Lung (tissue), 12 donors: ENCODE measurements around the gene FLYWCH1. TPM values are rescaled to one million over a fixed set of nuclear protein-coding genes. Genes with fewer than 3 reads are reported as not detected.

Experiments
- ATAC-seq: fragments of 200-7000 bp; cut with Tn5 transposase; one replicate; pipeline ENCODE4 v1.9.1; 2020; ENCODE audit warnings: moderate number of reproducible peaks; ENCODE audit not compliant: insufficient read depth, low FRiP score
- DNase-seq, 3 donors: peaks; one replicate each; pipeline ENCODE4 v3.0.0-alpha.2; 2013 to 2017
- H3K27ac ChIP-seq, 2 donors: one replicate each; pipeline ENCODE4 v1.5.1; 2013; ENCODE audit warnings: mild to moderate bottlenecking in 2 of 2, moderate library complexity in 2 of 2, control low read depth in 1 of 2, inconsistent platforms in 1 of 2, low read depth in 1 of 2, low read length in 1 of 2
- H3K27me3 ChIP-seq, 3 donors: one replicate each; pipeline ENCODE4 v1.5.1; 2013; ENCODE audit warnings: low read length in 2 of 3; ENCODE audit not compliant: control insufficient read depth in 3 of 3, insufficient read depth in 3 of 3
- H3K36me3 ChIP-seq, 4 donors: one replicate each; pipeline ENCODE4 v1.5.1; 2013; ENCODE audit warnings: low read length in 4 of 4, mild to moderate bottlenecking in 1 of 4, moderate library complexity in 1 of 4; ENCODE audit not compliant: control insufficient read depth in 4 of 4, insufficient read depth in 4 of 4
- H3K4me1 ChIP-seq, 5 donors: one replicate each; pipeline ENCODE4 v1.5.1; 2013; ENCODE audit warnings: low read length in 5 of 5, mild to moderate bottlenecking in 2 of 5, moderate library complexity in 1 of 5; ENCODE audit not compliant: control insufficient read depth in 5 of 5, insufficient read depth in 5 of 5
- H3K4me3 ChIP-seq: one replicate; pipeline ENCODE4 v1.5.1; 2013; ENCODE audit warnings: mild to moderate bottlenecking, control low read depth, moderate library complexity
- H3K9ac ChIP-seq, 2 donors: one replicate each; pipeline ENCODE4 v1.5.1; 2013; ENCODE audit warnings: low read length in 2 of 2, control low read depth in 1 of 2; ENCODE audit not compliant: insufficient read depth in 1 of 2
- H3K9me3 ChIP-seq, 4 donors: one replicate each; pipeline ENCODE4 v1.5.1; 2013; ENCODE audit warnings: low read length in 3 of 4, mild to moderate bottlenecking in 1 of 4, moderate library complexity in 1 of 4; ENCODE audit not compliant: control insufficient read depth in 4 of 4, insufficient read depth in 3 of 4
- CTCF ChIP-seq: IDR thresholded peaks from 2 replicates; pipeline ENCODE4 v1.5.1; 2012; ENCODE audit warnings: mild to moderate bottlenecking; ENCODE audit errors: control extremely low read depth, extremely low read depth
- WGBS, 2 donors: extraction: QIAGEN DNeasy Blood & Tissue Kit; methylation state at CpG; one replicate each; pipeline ENCODE4 v1.1.7; 2013; 5-methylcytosine and 5-hydroxymethylcytosine counted together
- polyA plus RNA-seq, 2 donors: library from polyadenylated mRNA; stranded (reverse); fragments of 200-250 nt; gene quantifications; one replicate each; pipeline ENCODE4 v1.2.1, GENCODE V29; 2013
- total RNA-seq, 2 donors: library from RNA; depleted of rRNA in 1 of 2; stranded (reverse); fragments of >200 nt in 1 of 2; gene quantifications; one replicate each; pipeline ENCODE4 v1.2.1, GENCODE V29; 2014 to 2021
- donor health status: control.
- donor health status: control.
- donor health status: Bipolar disorder and iron deficiency.
- donor health status: healthy.
- donor health status: DM: yes; HTN: yes; CAD: no.

FLYWCH1 gene
- total and polyA plus RNA-seq, 4 donors, result 13.3 to 34.3 (median 21.4) TPM

- Histone ChIP-seq H3K27ac (no peak overlapping the region), H3K4me3 (no peak overlapping the region), H3K36me3 (no peaks in the 10 kb centered on the region), H3K4me1 (peaks cover 0 to 42% (median 12%) of the 10 kb centered on the region in 5 donors), H3K9ac (no peak overlapping the region), H3K9me3 (no peaks in the 10 kb centered on the region), H3K27me3 (no peaks in the 10 kb centered on the region)
- 79% methylated on average over 17 of the region's 17 CpGs for WGBS, 2 donors
- TF ChIP-seq CTCF, result no peak
- DNase-seq, result no peak
- ATAC-seq, result no peak
These were observed 75.0 kb downstream of the FLYWCH1 start for GRCh38 chr16:2986623-2987188.

DNA sequence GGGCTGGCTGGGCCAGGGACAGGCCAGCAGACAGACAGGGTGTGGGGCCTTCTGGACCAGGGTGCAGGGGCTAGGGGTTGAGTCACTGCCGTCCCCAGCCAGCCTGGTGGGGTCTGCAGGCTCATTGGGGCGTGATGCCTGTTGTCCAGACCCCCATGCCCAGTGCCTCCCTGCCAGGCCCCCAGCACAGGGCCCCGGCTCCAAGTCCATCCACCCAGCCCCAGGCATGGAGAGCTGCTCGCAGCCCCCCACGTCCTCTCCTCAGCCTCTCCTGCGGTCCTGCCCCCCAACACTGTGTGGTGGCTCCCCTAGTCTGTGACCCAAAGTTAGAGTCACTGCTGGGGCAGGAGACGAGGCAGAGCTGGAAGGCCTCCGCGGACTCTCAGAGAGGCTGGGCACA lies 75.6 kb downstream of the FLYWCH1 start:
- H3K9me3 ChIP-seq, result no peaks in the 10 kb centered on the region
- no peaks in the 10 kb centered on the region for H3K36me3 ChIP-seq
- H3K4me1 ChIP-seq, result peaks cover 0 to 41% (median 12%) of the 10 kb centered on the region in 5 donors
- H3K27me3 ChIP-seq, result no peaks in the 10 kb centered on the region
- DNase-seq (no peak), ATAC-seq (no peak)
- H3K4me3 ChIP-seq, result no peak overlapping the region
- 84 to 85% methylated on average over 9 of the region's 9 CpGs for WGBS, 2 donors
- H3K9ac ChIP-seq, result no peak overlapping the region
- no peak for TF ChIP-seq CTCF
- no peak overlapping the region for H3K27ac ChIP-seq

DNA sequence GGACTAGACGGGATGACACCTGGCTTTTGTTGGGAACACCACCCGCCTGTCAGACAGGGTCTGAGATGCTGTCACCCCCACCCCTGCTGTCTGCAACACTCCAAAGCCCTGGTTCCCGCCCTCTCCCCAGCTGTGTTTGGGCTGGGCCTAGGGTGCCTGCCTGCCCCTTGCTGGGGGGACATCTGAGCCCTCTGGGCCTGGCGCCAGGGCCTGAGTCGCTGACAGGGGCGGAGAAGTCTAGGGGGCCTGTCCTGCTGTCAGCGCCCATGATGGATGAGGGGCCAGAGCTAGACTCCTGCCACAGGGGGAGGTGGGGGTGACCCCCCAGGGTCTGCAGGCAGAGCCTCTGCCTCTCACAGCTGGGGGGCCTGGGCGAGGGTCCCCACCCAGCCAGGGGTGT lies 76.1 kb downstream of the FLYWCH1 start:
- WGBS, 2 donors, result 62 to 77% methylated on average over 8 of the region's 8 CpGs
- Histone ChIP-seq H3K27ac (no peak overlapping the region), H3K9me3 (no peaks in the 10 kb centered on the region), H3K36me3 (no peaks in the 10 kb centered on the region), H3K9ac (no peak overlapping the region), H3K27me3 (no peaks in the 10 kb centered on the region), H3K4me1 (peaks cover 0 to 41% (median 12%) of the 10 kb centered on the region in 5 donors), H3K4me3 (no peak overlapping the region)
- ATAC-seq (no peak), DNase-seq (peak; percentile 92 to 93 (median 92))
- no peak for TF ChIP-seq CTCF

DNA sequence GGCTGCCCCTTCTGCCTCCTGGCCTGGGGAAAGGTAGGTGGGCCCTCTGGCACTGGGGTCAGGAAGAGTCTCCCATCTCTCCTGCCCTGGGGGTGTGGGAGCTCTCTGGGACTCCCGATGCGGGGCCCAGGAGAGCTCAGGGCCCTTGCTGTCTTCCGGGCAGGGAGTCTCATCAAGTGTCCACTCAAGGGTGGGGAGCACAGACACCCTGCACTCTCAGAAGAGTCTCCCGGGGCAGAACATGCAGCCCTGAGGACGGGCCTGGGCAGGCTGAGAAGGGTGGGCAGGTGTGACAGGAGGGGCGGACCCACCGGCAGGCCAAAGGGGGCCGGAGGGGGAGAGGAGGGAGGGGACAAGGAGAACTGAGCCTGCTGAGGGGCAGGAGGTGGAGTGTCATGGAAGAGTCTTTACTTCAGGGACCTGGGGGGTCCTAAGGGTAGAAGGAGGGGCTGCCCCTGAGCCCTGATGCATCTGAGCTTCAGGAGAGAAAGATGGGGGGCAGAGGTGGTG lies 76.9 kb downstream of the FLYWCH1 start:
- WGBS, 2 donors, result 62 to 77% methylated on average over 8 of the region's 8 CpGs
- H3K9ac ChIP-seq, result no peak overlapping the region
- no peak for TF ChIP-seq CTCF
- no peak overlapping the region for H3K27ac ChIP-seq
- no peaks in the 10 kb centered on the region for H3K36me3 ChIP-seq
- DNase-seq, result no peak
- no peak for ATAC-seq
- H3K4me1 ChIP-seq, result peaks cover 0 to 41% (median 12%) of the 10 kb centered on the region in 5 donors
- no peak overlapping the region for H3K4me3 ChIP-seq
- no peaks in the 10 kb centered on the region for H3K9me3 ChIP-seq
- H3K27me3 ChIP-seq, result no peaks in the 10 kb centered on the region
